Measurements from ENCODE around the gene GMPR. TPM values are rescaled to one million over a fixed set of nuclear protein-coding genes. Genes with fewer than 3 reads are reported as not detected.

GMPR gene
- total RNA-seq, 2 experiments from 2014 or later = not detected

- intact Hi-C loops (cut with micrococcal nuclease; ENCODE audit: unreplicated experiment) = no loop called here
- Histone ChIP-seq H3K9me2 (ENCODE audit: insufficient read depth, low read length) (no peaks in the 10 kb centered on the region), H3K36me3 (ENCODE audit: insufficient read depth, low read length) (no peaks in the 10 kb centered on the region), H3K79me2 (ENCODE audit: insufficient read depth, low read depth, low read length) (no peaks in the 10 kb centered on the region), H4K20me1 (ENCODE audit: insufficient read depth, low read length) (no peaks in the 10 kb centered on the region), H3K9me3 (ENCODE audit: low read length) (no peaks in the 10 kb centered on the region), H3K4me1 (ENCODE audit: insufficient read depth, low read length, poor library complexity, severe bottlenecking) (no peaks in the 10 kb centered on the region), H3K4me2 (ENCODE audit: low read length) (no peak overlapping the region), H2AFZ (ENCODE audit: low read length) (no peak overlapping the region), H3K4me3 (ENCODE audit: low read depth, low read length, poor library complexity, severe bottlenecking) (no peak overlapping the region), H3K27ac (ENCODE audit: low read depth, low read length, poor library complexity, severe bottlenecking) (no peak overlapping the region)
- POLR2A ChIA-PET = interaction anchor here (0.6 kb wide), 1 partner anchor 51 kb away, joined by 4 read pairs; no protein-coding TSS in a partner anchor
- DNase-seq (ENCODE audit: low spot score) = no peak
- CTCF ChIA-PET (ENCODE audit: unreplicated experiment) = interaction anchor here (1.3 kb wide), 1 partner anchor 76 kb away, joined by 3 read pairs; no protein-coding TSS in a partner anchor
- no peak for TF ChIP-seq EZH2phosphoT487 (IDR thresholded peaks at IDR 0.05; ENCODE audit: borderline replicate concordance, low read depth, low read length)
- no peak for TF ChIP-seq CTCF (conservative IDR thresholded peaks at IDR 0.05; ENCODE audit: low read length)
- no TSS peak for BruUV-seq (replicated peaks)
Observed at GRCh38 chr6:16337295-16337975, 99.0 kb downstream of the GMPR start.

GRCh38 chr6:16338577-16339264 is 100.3 kb downstream of the GMPR start:
- Histone ChIP-seq H3K4me3 (ENCODE audit: low read depth, low read length, poor library complexity, severe bottlenecking) (no peak overlapping the region), H2AFZ (ENCODE audit: low read length) (no peak overlapping the region), H3K9me3 (ENCODE audit: low read length) (no peaks in the 10 kb centered on the region), H4K20me1 (ENCODE audit: insufficient read depth, low read length) (no peaks in the 10 kb centered on the region), H3K9me2 (ENCODE audit: insufficient read depth, low read length) (no peaks in the 10 kb centered on the region), H3K4me1 (ENCODE audit: insufficient read depth, low read length, poor library complexity, severe bottlenecking) (no peaks in the 10 kb centered on the region), H3K36me3 (ENCODE audit: insufficient read depth, low read length) (no peaks in the 10 kb centered on the region), H3K79me2 (ENCODE audit: insufficient read depth, low read depth, low read length) (no peaks in the 10 kb centered on the region), H3K27ac (ENCODE audit: low read depth, low read length, poor library complexity, severe bottlenecking) (no peak overlapping the region), H3K4me2 (ENCODE audit: low read length) (no peak overlapping the region)
- DNase-seq (ENCODE audit: low spot score) = no peak
- intact Hi-C loops (cut with micrococcal nuclease; ENCODE audit: unreplicated experiment) = no loop called here
- ChIA-PET CTCF (ENCODE audit: unreplicated experiment) (no interaction called here), POLR2A (interaction anchor here (0.7 kb wide), 1 partner anchor 14 kb away, joined by 3 read pairs; no protein-coding TSS in a partner anchor)
- no peak for TF ChIP-seq EZH2phosphoT487 (IDR thresholded peaks at IDR 0.05; ENCODE audit: borderline replicate concordance, low read depth, low read length)
- peak; percentile 31; the same call in 1 of the 2 replicates for TF ChIP-seq CTCF (conservative IDR thresholded peaks at IDR 0.05; ENCODE audit: low read length)
- no TSS peak for BruUV-seq (replicated peaks)

GRCh38 chr6:16339265-16339587 is 100.8 kb downstream of the GMPR start:
- intact Hi-C loops (cut with micrococcal nuclease; ENCODE audit: unreplicated experiment) = no loop called here
- ChIA-PET POLR2A (interaction anchor here (0.6 to 0.7 kb wide), 2 partner anchors 15 to 313 kb away, joined by 3 to 5 read pairs; no protein-coding TSS in a partner anchor), CTCF (ENCODE audit: unreplicated experiment) (no interaction called here)
- Histone ChIP-seq H3K4me3 (ENCODE audit: low read depth, low read length, poor library complexity, severe bottlenecking) (no peak overlapping the region), H3K79me2 (ENCODE audit: insufficient read depth, low read depth, low read length) (no peaks in the 10 kb centered on the region), H3K27ac (ENCODE audit: low read depth, low read length, poor library complexity, severe bottlenecking) (no peak overlapping the region), H3K36me3 (ENCODE audit: insufficient read depth, low read length) (no peaks in the 10 kb centered on the region), H4K20me1 (ENCODE audit: insufficient read depth, low read length) (no peaks in the 10 kb centered on the region), H3K9me3 (ENCODE audit: low read length) (no peaks in the 10 kb centered on the region), H2AFZ (ENCODE audit: low read length) (no peak overlapping the region), H3K4me2 (ENCODE audit: low read length) (no peak overlapping the region), H3K4me1 (ENCODE audit: insufficient read depth, low read length, poor library complexity, severe bottlenecking) (no peaks in the 10 kb centered on the region), H3K9me2 (ENCODE audit: insufficient read depth, low read length) (no peaks in the 10 kb centered on the region)
- no peak for DNase-seq (ENCODE audit: low spot score)
- TF ChIP-seq CTCF (conservative IDR thresholded peaks at IDR 0.05; ENCODE audit: low read length) (no peak), EZH2phosphoT487 (IDR thresholded peaks at IDR 0.05; ENCODE audit: borderline replicate concordance, low read depth, low read length) (no peak)
- BruUV-seq (replicated peaks) = no TSS peak

All from OCI-LY7 (cell line).